HL-60 (cell line): ENCODE measurements around the gene NBPF1.
"Not testable (repeated sequence)": the region's sequence is repeated elsewhere in the genome, so short reads cannot be mapped to it uniquely, and the experiment has no call there.

Experiments used
- DNase-seq, 2 experiments: peaks; one replicate each; pipeline ENCODE4 v3.0.0-alpha.2; 2010 to 2020; ENCODE audit warnings: low read depth in 1 of 2, low spot score in 1 of 2
- H3K27ac ChIP-seq: fragments of 250-450 bp; sonication (Bioruptor Pico); replicated peaks from 2 replicates; pipeline ENCODE4 v1.5.1; 2020; ENCODE audit warnings: mild to moderate bottlenecking, moderate library complexity
- H3K27me3 ChIP-seq: fragments of 250-450 bp; sonication (Bioruptor Pico); 2 replicates; pipeline ENCODE4 v1.5.1; 2021; ENCODE audit warnings: mild to moderate bottlenecking, moderate library complexity; ENCODE audit not compliant: insufficient read depth, poor library complexity, severe bottlenecking
- H3K4me3 ChIP-seq: replicated peaks from 2 replicates; pipeline ENCODE4 v1.5.1; 2011; ENCODE audit warnings: mild to moderate bottlenecking, control low read depth, low read length; ENCODE audit not compliant: insufficient read depth
- CTCF ChIP-seq: IDR thresholded peaks from one replicate; pipeline ENCODE4 v1.5.1; 2011; ENCODE audit warnings: low read length, control low read depth, inconsistent platforms; ENCODE audit not compliant: insufficient read depth
- POLR2AphosphoS5 ChIP-seq: IDR thresholded peaks from 2 replicates; pipeline ENCODE4 v1.6.1; 2012; ENCODE audit warnings: low read depth
- long read RNA-seq: library from polyadenylated mRNA; unstranded; transcript quantifications from one replicate; pipeline ENCODE4 v2.0.0, GENCODE V29; 2020

NBPF1 gene
- long read RNA-seq, transcript NBPF1-205 (3 exons, 2,755 nt): major isoform, 8 of 69 reads
- long read RNA-seq, partial matches to known transcripts: 30 of 69 reads
- long read RNA-seq, other reads (novel, unspliced or antisense): 29 of 69 reads

- H3K27me3 ChIP-seq: peaks cover 15% of the 10 kb centered on the region
Measured at GRCh38 chr1:16613185-16614147, at the start of gene NBPF1. Gene NBPF1, minus strand, starts transcription at chr1:16613564.

GRCh38 chr1:16658234-16658633 is 44.9 kb upstream of the NBPF1 start:
- H3K27me3 ChIP-seq, H3K4me3 ChIP-seq, H3K27ac ChIP-seq, DNase-seq: not testable (repeated sequence)

More at GRCh38 chr1:16613185-16614147, at the start of gene NBPF1:
- Histone ChIP-seq H3K27ac (0 out of 2 replicates have a peak within 1 kb of the TSS, but pooled peaks have one; percentile 0), H3K4me3 (peak within 1 kb of the TSS; percentile 83)
- peak; percentile 86 to 95 for DNase-seq
- no peak for TF ChIP-seq CTCF
- peak; percentile 23; the same call in 1 of the 2 replicates for TF ChIP-seq POLR2AphosphoS5

GRCh38 chr1:16656981-16657683 is 43.8 kb upstream of the NBPF1 start:
- DNase-seq, H3K27me3 ChIP-seq, H3K4me3 ChIP-seq, H3K27ac ChIP-seq: not testable (repeated sequence)

GRCh38 chr1:16656574-16656973 is 43.2 kb upstream of the NBPF1 start:
- H3K27me3 ChIP-seq, H3K4me3 ChIP-seq, DNase-seq, H3K27ac ChIP-seq: not testable (repeated sequence)

GRCh38 chr1:16651560-16651959 is 38.2 kb upstream of the NBPF1 start:
- H3K4me3 ChIP-seq, H3K27me3 ChIP-seq, H3K27ac ChIP-seq: not testable (repeated sequence)
- DNase-seq: peak in 1 of 2 experiments; percentile 2

GRCh38 chr1:16649960-16650359 is 36.6 kb upstream of the NBPF1 start:
- not testable (repeated sequence) for H3K27ac ChIP-seq, DNase-seq, H3K4me3 ChIP-seq, H3K27me3 ChIP-seq

GRCh38 chr1:16649390-16649789 is 36.0 kb upstream of the NBPF1 start:
- DNase-seq: not testable (repeated sequence)

GRCh38 chr1:16648756-16649155 is 35.4 kb upstream of the NBPF1 start:
- not testable (repeated sequence) for H3K27me3 ChIP-seq, DNase-seq, H3K27ac ChIP-seq, H3K4me3 ChIP-seq

More at GRCh38 chr1:16649390-16649789, 36.0 kb upstream of the NBPF1 start:
- H3K27ac ChIP-seq, H3K27me3 ChIP-seq, H3K4me3 ChIP-seq: not testable (repeated sequence)

GRCh38 chr1:16648250-16648649 is 34.9 kb upstream of the NBPF1 start:
- DNase-seq, H3K27me3 ChIP-seq, H3K4me3 ChIP-seq, H3K27ac ChIP-seq: not testable (repeated sequence)

- H3K27ac ChIP-seq, H3K4me3 ChIP-seq, DNase-seq, H3K27me3 ChIP-seq: not testable (repeated sequence)
Measured at GRCh38 chr1:16647179-16648176, 34.1 kb upstream of the NBPF1 start.

GRCh38 chr1:16646716-16647115 is 33.4 kb upstream of the NBPF1 start:
- not testable (repeated sequence) for H3K27ac ChIP-seq, H3K27me3 ChIP-seq, DNase-seq, H3K4me3 ChIP-seq

GRCh38 chr1:16646061-16646664 is 32.8 kb upstream of the NBPF1 start:
- H3K4me3 ChIP-seq, H3K27ac ChIP-seq, H3K27me3 ChIP-seq, DNase-seq: not testable (repeated sequence)
